Midbrain (tissue), 1 donor: Measurements from ENCODE around the gene ADAMTSL4.

Experiments used
- DNase-seq: peaks from one replicate; lab custom pipeline; 2025; lab: John Stamatoyannopoulos, UW

ADAMTSL4 gene

GRCh38 chr1:150535511-150536287 is 13.5 kb upstream of the ADAMTSL4 start:
- no peak for DNase-seq

GRCh38 chr1:150536836-150537731 is 12.1 kb upstream of the ADAMTSL4 start:
- no peak for DNase-seq

GRCh38 chr1:150537732-150538684 is 11.2 kb upstream of the ADAMTSL4 start:
- no peak for DNase-seq

GRCh38 chr1:150543500-150544143 is 5.6 kb upstream of the ADAMTSL4 start:
- no peak for DNase-seq

- DNase-seq: no peak
Observed at GRCh38 chr1:150544204-150544603, 5.0 kb upstream of the ADAMTSL4 start.

GRCh38 chr1:150545486-150546032 is 3.6 kb upstream of the ADAMTSL4 start:
- DNase-seq: no peak

GRCh38 chr1:150546294-150546937 is 2.8 kb upstream of the ADAMTSL4 start:
- no peak for DNase-seq

- DNase-seq: no peak
Observed at GRCh38 chr1:150548324-150548631, 930 bp upstream of the ADAMTSL4 start.

GRCh38 chr1:150549496-150550221 is 451 bp downstream of the ADAMTSL4 start:
- DNase-seq: no peak

GRCh38 chr1:150550222-150551050 is 1.2 kb downstream of the ADAMTSL4 start:
- DNase-seq: no peak

GRCh38 chr1:150551051-150551783 is 2.0 kb downstream of the ADAMTSL4 start:
- no peak for DNase-seq

GRCh38 chr1:150551784-150552127 is 2.5 kb downstream of the ADAMTSL4 start:
- DNase-seq: no peak

- DNase-seq: peak; percentile 35
Observed at GRCh38 chr1:150552128-150552910, 3.1 kb downstream of the ADAMTSL4 start.

- no peak for DNase-seq
Observed at GRCh38 chr1:150552911-150553289, 3.7 kb downstream of the ADAMTSL4 start.

GRCh38 chr1:150553392-150554085 is 4.3 kb downstream of the ADAMTSL4 start:
- DNase-seq: no peak

GRCh38 chr1:150554086-150554452 is 4.9 kb downstream of the ADAMTSL4 start:
- no peak for DNase-seq
